A673 (cell line): ENCODE results near the gene DNAH8. TPM values are rescaled to one million over a fixed set of nuclear protein-coding genes. Genes with fewer than 3 reads are reported as not detected.

Experiments
- BruUV-seq: library from RNA; stranded (reverse); fragments of 400-500 nt; replicated peaks from 2 replicates; lab custom pipeline; 2021; lab: Mats Ljungman, UMichigan
- CTCF ChIA-PET: fragments of 300-600 bp; sonication (Branson Sonifier 250); formaldehyde crosslinking; loops from one replicate; lab custom pipeline; 2022; ENCODE audit warnings: antibody characterized with exemption; lab: Charles Lee
- POLR2A ChIA-PET: fragments of 300-600 bp; sonication (Branson Sonifier 250); formaldehyde crosslinking; loops from one replicate; lab custom pipeline; 2022; ENCODE audit warnings: antibody characterized with exemption; ENCODE audit not compliant: low non-redundant PET; lab: Charles Lee
- DNase-seq: peaks from one replicate; pipeline ENCODE4 v3.0.0-alpha.2; 2015; ENCODE audit warnings: low spot score
- H3K27ac ChIP-seq: fragments of 200-600 bp; sonication (generic); 2 replicates; pipeline ENCODE4 v1.5.1; 2016; ENCODE audit warnings: mixed run types, low read depth, mild to moderate bottlenecking, mixed read lengths, antibody characterized with exemption, low read length; ENCODE audit not compliant: poor library complexity, severe bottlenecking
- H3K27me3 ChIP-seq: fragments of 200-600 bp; sonication (generic); replicated peaks from 2 replicates; pipeline ENCODE4 v1.6.1; 2017; ENCODE audit warnings: mixed run types, low read depth, mild to moderate bottlenecking, mixed read lengths, antibody characterized with exemption, low read length; ENCODE audit not compliant: insufficient read depth, poor library complexity
- H3K36me3 ChIP-seq: fragments of 200-600 bp; sonication (generic); 2 replicates; pipeline ENCODE4 v1.6.1; 2016; ENCODE audit warnings: mixed run types, mild to moderate bottlenecking, mixed read lengths, antibody characterized with exemption, low read length; ENCODE audit not compliant: insufficient read depth, poor library complexity, severe bottlenecking
- H3K4me1 ChIP-seq: fragments of 200-600 bp; sonication (generic); 2 replicates; pipeline ENCODE4 v1.6.1; 2017; ENCODE audit warnings: mixed run types, mild to moderate bottlenecking, mixed read lengths, antibody characterized with exemption, low read length; ENCODE audit not compliant: insufficient read depth, poor library complexity, severe bottlenecking
- H3K4me3 ChIP-seq: fragments of 200-600 bp; sonication (generic); 2 replicates; pipeline ENCODE4 v1.5.1; 2016; ENCODE audit warnings: low read depth, mixed run types, mild to moderate bottlenecking, mixed read lengths, low read length; ENCODE audit not compliant: poor library complexity, severe bottlenecking
- H3K9me3 ChIP-seq: fragments of 200-600 bp; sonication (generic); 2 replicates; pipeline ENCODE4 v1.6.1; 2016; ENCODE audit warnings: mixed run types, low read depth, mild to moderate bottlenecking, mixed read lengths, antibody characterized with exemption, low read length; ENCODE audit not compliant: poor library complexity, severe bottlenecking
- EZH2 ChIP-seq: fragments of 200-600 bp; sonication (generic); IDR thresholded peaks from 2 replicates; pipeline ENCODE4 v1.6.1; 2017; ENCODE audit warnings: borderline replicate concordance, low read depth, mild to moderate bottlenecking, mixed read lengths, antibody characterized with exemption, low read length; ENCODE audit not compliant: poor library complexity, severe bottlenecking
- intact Hi-C: fragments of 100-400 bp; cut with micrococcal nuclease; formaldehyde crosslinking; loops from one replicate; pipeline ENCODE4 v1.10.0; 2022; ENCODE audit not compliant: unreplicated experiment
- total RNA-seq: library from RNA; stranded (reverse); gene quantifications from 2 replicates; pipeline ENCODE4 v1.2.3, GENCODE V29; 2021
- TF ChIP-seq, protein P1 (sequence below): fragments of 300-800, 200-600 bp; sonication (generic); conservative IDR thresholded peaks from 2 replicates; pipeline ENCODE4 v1.5.1; 2017; ENCODE audit warnings: low read depth, mild to moderate bottlenecking, antibody characterized with exemption, low read length, moderate library complexity, mixed read lengths

Gene DNAH8
- total RNA-seq, 1 experiment from 2014 or later = not detected

DNA sequence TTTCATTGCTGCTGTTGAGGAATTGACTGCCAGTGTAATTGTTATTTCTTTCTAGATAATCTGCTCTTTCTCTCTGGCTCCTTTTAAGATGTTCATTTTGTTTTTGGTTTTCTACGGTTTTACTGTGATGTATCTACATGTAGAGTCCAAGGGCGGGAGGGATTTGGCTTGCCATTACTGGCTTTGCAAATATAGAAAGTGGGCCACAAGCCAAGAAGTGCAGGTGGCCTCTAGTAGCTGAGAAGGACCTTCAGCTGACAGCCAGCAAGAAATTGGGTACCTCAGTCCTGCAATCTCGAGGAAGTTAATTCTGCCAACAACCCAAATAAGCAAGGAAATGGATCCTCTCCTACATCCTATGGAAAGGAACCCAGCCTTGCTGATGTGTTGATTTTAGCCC, 290.7 kb downstream of the DNAH8 start:
- intact Hi-C loops = no loop called here
- Histone ChIP-seq H3K36me3 (no peaks in the 10 kb centered on the region), H3K27ac (no peak overlapping the region), H3K27me3 (peaks cover 93% of the 10 kb centered on the region), H3K4me1 (no peaks in the 10 kb centered on the region), H3K4me3 (no peak overlapping the region), H3K9me3 (no peaks in the 10 kb centered on the region)
- BruUV-seq = no TSS peak
- ChIA-PET CTCF (no interaction called here), POLR2A (no interaction called here)
- TF ChIP-seq, protein P1, sequence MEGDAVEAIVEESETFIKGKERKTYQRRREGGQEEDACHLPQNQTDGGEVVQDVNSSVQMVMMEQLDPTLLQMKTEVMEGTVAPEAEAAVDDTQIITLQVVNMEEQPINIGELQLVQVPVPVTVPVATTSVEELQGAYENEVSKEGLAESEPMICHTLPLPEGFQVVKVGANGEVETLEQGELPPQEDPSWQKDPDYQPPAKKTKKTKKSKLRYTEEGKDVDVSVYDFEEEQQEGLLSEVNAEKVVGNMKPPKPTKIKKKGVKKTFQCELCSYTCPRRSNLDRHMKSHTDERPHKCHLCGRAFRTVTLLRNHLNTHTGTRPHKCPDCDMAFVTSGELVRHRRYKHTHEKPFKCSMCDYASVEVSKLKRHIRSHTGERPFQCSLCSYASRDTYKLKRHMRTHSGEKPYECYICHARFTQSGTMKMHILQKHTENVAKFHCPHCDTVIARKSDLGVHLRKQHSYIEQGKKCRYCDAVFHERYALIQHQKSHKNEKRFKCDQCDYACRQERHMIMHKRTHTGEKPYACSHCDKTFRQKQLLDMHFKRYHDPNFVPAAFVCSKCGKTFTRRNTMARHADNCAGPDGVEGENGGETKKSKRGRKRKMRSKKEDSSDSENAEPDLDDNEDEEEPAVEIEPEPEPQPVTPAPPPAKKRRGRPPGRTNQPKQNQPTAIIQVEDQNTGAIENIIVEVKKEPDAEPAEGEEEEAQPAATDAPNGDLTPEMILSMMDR = no peak
- TF ChIP-seq EZH2 = no peak
- DNase-seq = no peak

DNA sequence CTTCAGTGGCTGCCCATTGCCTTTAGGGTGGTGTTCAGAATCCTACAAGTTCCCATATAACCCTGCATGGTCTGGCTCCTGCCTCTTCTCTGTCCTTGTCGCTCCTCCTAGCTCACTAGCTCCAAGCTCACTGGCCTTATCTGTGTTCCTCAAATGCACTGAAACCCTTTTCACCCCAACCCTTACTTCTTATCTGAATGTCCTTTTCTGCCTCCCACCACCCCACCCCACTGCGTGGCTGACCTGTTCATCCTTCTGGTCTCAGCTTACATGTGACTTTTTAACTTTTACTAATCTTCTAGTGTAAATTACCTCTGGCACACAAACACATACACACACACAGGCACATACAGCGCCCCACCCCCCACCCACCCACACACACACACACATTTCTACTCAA, 292.5 kb downstream of the DNAH8 start:
- TF ChIP-seq, protein P1 = no peak
- no peak for TF ChIP-seq EZH2
- CTCF ChIA-PET = interaction anchor here (0.6 kb wide), 1 partner anchor 411 kb away, joined by 8 read pairs; no protein-coding TSS in a partner anchor
- BruUV-seq = no TSS peak
- intact Hi-C loops = no loop called here
- no peak for DNase-seq
- no peak overlapping the region for H3K4me3 ChIP-seq
- no peak overlapping the region for H3K27ac ChIP-seq
- no peaks in the 10 kb centered on the region for H3K4me1 ChIP-seq
- peaks cover 90% of the 10 kb centered on the region for H3K27me3 ChIP-seq
- POLR2A ChIA-PET = no interaction called here
- no peaks in the 10 kb centered on the region for H3K9me3 ChIP-seq
- no peaks in the 10 kb centered on the region for H3K36me3 ChIP-seq

DNA sequence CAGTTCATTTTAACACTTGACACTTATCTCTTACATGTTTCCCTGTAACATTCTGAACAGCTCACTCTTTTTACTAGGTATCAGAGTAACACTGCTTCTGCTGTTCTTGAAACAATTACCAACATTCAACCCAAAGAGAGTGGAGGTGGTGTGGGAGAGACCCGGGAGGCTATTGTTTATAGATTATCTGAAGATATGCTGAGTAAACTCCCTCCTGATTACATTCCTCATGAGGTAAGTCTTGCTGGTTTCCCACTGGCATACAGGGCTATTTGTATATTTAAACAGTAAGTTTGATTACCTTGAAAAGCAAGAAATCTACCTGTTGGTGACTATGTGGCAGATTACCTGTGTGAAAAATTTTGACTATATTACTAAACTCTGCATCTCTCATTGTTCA, 293.6 kb downstream of the DNAH8 start:
- no peak for TF ChIP-seq EZH2
- TF ChIP-seq, protein P1 = no peak
- Histone ChIP-seq H3K9me3 (no peaks in the 10 kb centered on the region), H3K36me3 (no peaks in the 10 kb centered on the region), H3K4me1 (no peaks in the 10 kb centered on the region), H3K4me3 (no peak overlapping the region), H3K27ac (no peak overlapping the region), H3K27me3 (peaks cover 85% of the 10 kb centered on the region)
- no peak for DNase-seq
- CTCF ChIA-PET = interaction anchor here (0.6 kb wide), 1 partner anchor 22 kb away, joined by 3 read pairs; no protein-coding TSS in a partner anchor
- POLR2A ChIA-PET = no interaction called here
- intact Hi-C loops = no loop called here
- BruUV-seq = no TSS peak
